ENCODE results near the gene CLDN22. TPM values are rescaled to one million over a fixed set of nuclear protein-coding genes. Genes with fewer than 3 reads are reported as not detected.
"Not testable (repeated sequence)": the region's sequence is repeated elsewhere in the genome, so short reads cannot be mapped to it uniquely, and the experiment has no call there.

Gene CLDN22
- total RNA-seq, 2 experiments from 2014 or later, result not detected

- H3K4me1 Mint-ChIP-seq, result peaks cover 4% of the 10 kb centered on the region
- H3K27ac Mint-ChIP-seq, result no peak overlapping the region
- H3K4me3 Mint-ChIP-seq, result no peak overlapping the region
- DNase-seq, result no peak
- H3K27me3 Mint-ChIP-seq, result peaks cover 15% of the 10 kb centered on the region
- no peaks in the 10 kb centered on the region for H3K36me3 Mint-ChIP-seq
- no peaks in the 10 kb centered on the region for H3K9me3 Mint-ChIP-seq
Observed at GRCh38 chr4:183333202-183333601, 13.1 kb upstream of the CLDN22 start.

- H3K27ac Mint-ChIP-seq, result no peak overlapping the region
- H3K4me3 Mint-ChIP-seq, result no peak overlapping the region
- H3K9me3 Mint-ChIP-seq, result no peaks in the 10 kb centered on the region
- no peak for DNase-seq
- no peaks in the 10 kb centered on the region for H3K36me3 Mint-ChIP-seq
- H3K4me1 Mint-ChIP-seq, result peaks cover 4% of the 10 kb centered on the region
- H3K27me3 Mint-ChIP-seq, result peaks cover 15% of the 10 kb centered on the region
Observed at GRCh38 chr4:183332447-183332846, 12.4 kb upstream of the CLDN22 start.

- peaks cover 2% of the 10 kb centered on the region for H3K36me3 Mint-ChIP-seq
- H3K27me3 Mint-ChIP-seq, result peaks cover 18% of the 10 kb centered on the region
- H3K4me3 Mint-ChIP-seq, result no peak overlapping the region
- DNase-seq, result no peak
- H3K4me1 Mint-ChIP-seq, result peaks cover 4% of the 10 kb centered on the region
- no peak overlapping the region for H3K27ac Mint-ChIP-seq
- no peaks in the 10 kb centered on the region for H3K9me3 Mint-ChIP-seq
Observed at GRCh38 chr4:183330841-183331240, 10.8 kb upstream of the CLDN22 start.

- no peak for DNase-seq
- Mint-ChIP-seq H3K9me3 (no peaks in the 10 kb centered on the region), H3K4me3 (no peak overlapping the region), H3K27ac (no peak overlapping the region), H3K4me1 (no peaks in the 10 kb centered on the region), H3K27me3 (peaks cover 13% of the 10 kb centered on the region), H3K36me3 (peaks cover 2% of the 10 kb centered on the region)
Observed at GRCh38 chr4:183329954-183330742, 10.1 kb upstream of the CLDN22 start.

GRCh38 chr4:183329244-183329643 is 9.2 kb upstream of the CLDN22 start:
- no peak overlapping the region for H3K4me3 Mint-ChIP-seq
- H3K27me3 Mint-ChIP-seq, result peaks cover 13% of the 10 kb centered on the region
- H3K36me3 Mint-ChIP-seq, result peaks cover 2% of the 10 kb centered on the region
- no peak overlapping the region for H3K27ac Mint-ChIP-seq
- no peak for DNase-seq
- H3K4me1 Mint-ChIP-seq, result no peaks in the 10 kb centered on the region
- H3K9me3 Mint-ChIP-seq, result no peaks in the 10 kb centered on the region

GRCh38 chr4:183328832-183329231 is 8.8 kb upstream of the CLDN22 start:
- H3K9me3 Mint-ChIP-seq, result no peaks in the 10 kb centered on the region
- H3K4me1 Mint-ChIP-seq, result no peaks in the 10 kb centered on the region
- peaks cover 2% of the 10 kb centered on the region for H3K36me3 Mint-ChIP-seq
- no peak overlapping the region for H3K4me3 Mint-ChIP-seq
- peaks cover 9% of the 10 kb centered on the region for H3K27me3 Mint-ChIP-seq
- no peak overlapping the region for H3K27ac Mint-ChIP-seq
- DNase-seq, result no peak

GRCh38 chr4:183327827-183328226 is 7.8 kb upstream of the CLDN22 start:
- Mint-ChIP-seq H3K4me3 (no peak overlapping the region), H3K9me3 (no peaks in the 10 kb centered on the region), H3K27me3 (peaks cover 8% of the 10 kb centered on the region), H3K4me1 (no peaks in the 10 kb centered on the region), H3K27ac (no peak overlapping the region), H3K36me3 (peaks cover 2% of the 10 kb centered on the region)
- no peak for DNase-seq

GRCh38 chr4:183326853-183327252 is 6.8 kb upstream of the CLDN22 start:
- no peak overlapping the region for H3K4me3 Mint-ChIP-seq
- no peak overlapping the region for H3K27ac Mint-ChIP-seq
- peaks cover 7% of the 10 kb centered on the region for H3K27me3 Mint-ChIP-seq
- H3K4me1 Mint-ChIP-seq, result no peaks in the 10 kb centered on the region
- no peak for DNase-seq
- peaks cover 2% of the 10 kb centered on the region for H3K36me3 Mint-ChIP-seq
- no peaks in the 10 kb centered on the region for H3K9me3 Mint-ChIP-seq

GRCh38 chr4:183326387-183326786 is 6.3 kb upstream of the CLDN22 start:
- not testable (repeated sequence) for H3K36me3 Mint-ChIP-seq, H3K27me3 Mint-ChIP-seq, DNase-seq, H3K27ac Mint-ChIP-seq, H3K4me3 Mint-ChIP-seq, H3K9me3 Mint-ChIP-seq, H3K4me1 Mint-ChIP-seq

GRCh38 chr4:183324619-183325018 is 4.5 kb upstream of the CLDN22 start:
- H3K4me3 Mint-ChIP-seq, result no peak overlapping the region
- H3K36me3 Mint-ChIP-seq, result peaks cover 2% of the 10 kb centered on the region
- peaks cover 4% of the 10 kb centered on the region for H3K27me3 Mint-ChIP-seq
- peaks cover 12% of the 10 kb centered on the region for H3K4me1 Mint-ChIP-seq
- no peak for DNase-seq
- no peak overlapping the region for H3K27ac Mint-ChIP-seq
- H3K9me3 Mint-ChIP-seq, result no peaks in the 10 kb centered on the region

GRCh38 chr4:183324056-183324455 is 4.0 kb upstream of the CLDN22 start:
- not testable (repeated sequence) for DNase-seq, H3K4me3 Mint-ChIP-seq, H3K36me3 Mint-ChIP-seq, H3K27me3 Mint-ChIP-seq, H3K27ac Mint-ChIP-seq, H3K9me3 Mint-ChIP-seq
- peaks cover 12% of the 10 kb centered on the region for H3K4me1 Mint-ChIP-seq

- Mint-ChIP-seq H3K27ac (no peak overlapping the region), H3K9me3 (no peaks in the 10 kb centered on the region), H3K4me1 (peaks cover 12% of the 10 kb centered on the region), H3K36me3 (peaks cover 2% of the 10 kb centered on the region), H3K27me3 (peaks cover 4% of the 10 kb centered on the region), H3K4me3 (no peak overlapping the region)
- DNase-seq, result no peak
Observed at GRCh38 chr4:183323295-183323694, 3.2 kb upstream of the CLDN22 start.

GRCh38 chr4:183322326-183322725 is 2.2 kb upstream of the CLDN22 start, which contains the start of gene CLDN24:
CLDN24 (minus strand) TSS chr4:183322426; CDS start chr4:183322426, 0 bp downstream.
- Mint-ChIP-seq H3K4me3 (no peak within 1 kb of the TSS), H3K27ac (no peak within 1 kb of the TSS), H3K27me3 (peaks cover 4% of the 10 kb centered on the region), H3K9me3 (no peaks in the 10 kb centered on the region), H3K36me3 (peaks cover 2% of the 10 kb centered on the region), H3K4me1 (peaks cover 12% of the 10 kb centered on the region)
- no peak for DNase-seq

GRCh38 chr4:183321516-183321915 is 1.4 kb upstream of the CLDN22 start:
- H3K27me3 Mint-ChIP-seq, result peaks cover 2% of the 10 kb centered on the region
- peaks cover 2% of the 10 kb centered on the region for H3K36me3 Mint-ChIP-seq
- no peak for DNase-seq
- H3K27ac Mint-ChIP-seq, result no peak overlapping the region
- no peaks in the 10 kb centered on the region for H3K9me3 Mint-ChIP-seq
- peaks cover 12% of the 10 kb centered on the region for H3K4me1 Mint-ChIP-seq
- H3K4me3 Mint-ChIP-seq, result no peak overlapping the region

- H3K27ac Mint-ChIP-seq, result no peak overlapping the region
- H3K4me1 Mint-ChIP-seq, result peaks cover 12% of the 10 kb centered on the region
- no peaks in the 10 kb centered on the region for H3K36me3 Mint-ChIP-seq
- no peak for DNase-seq
- no peaks in the 10 kb centered on the region for H3K27me3 Mint-ChIP-seq
- H3K4me3 Mint-ChIP-seq, result no peak overlapping the region
- no peaks in the 10 kb centered on the region for H3K9me3 Mint-ChIP-seq
Observed at GRCh38 chr4:183321079-183321478, 1.0 kb upstream of the CLDN22 start.

- H3K4me3 Mint-ChIP-seq, result no peak overlapping the region
- H3K27me3 Mint-ChIP-seq, result no peaks in the 10 kb centered on the region
- peaks cover 2% of the 10 kb centered on the region for H3K36me3 Mint-ChIP-seq
Observed at GRCh38 chr4:183318656-183319055, 1.4 kb downstream of the CLDN22 start.

More at GRCh38 chr4:183318656-183319055, 1.4 kb downstream of the CLDN22 start:
- no peak overlapping the region for H3K27ac Mint-ChIP-seq
- DNase-seq, result no peak
- no peaks in the 10 kb centered on the region for H3K9me3 Mint-ChIP-seq
- H3K4me1 Mint-ChIP-seq, result peaks cover 12% of the 10 kb centered on the region
